Esophagus muscularis mucosa (tissue), 4 donors: ENCODE measurements around the gene SYCP2.

Experiments used
- EP300 ChIP-seq: sonication (generic); formaldehyde crosslinking; IDR thresholded peaks from one replicate; pipeline ENCODE4 v1.6.1; 2017; ENCODE audit warnings: antibody characterized with exemption
- POLR2A ChIP-seq: fragments of 450-650 bp; IDR thresholded peaks from one replicate; pipeline ENCODE4 v1.6.1; 2017; ENCODE audit warnings: antibody characterized with exemption, moderate library complexity, mild to moderate bottlenecking, low read depth
- POLR2AphosphoS5 ChIP-seq, 2 donors: sonication (generic); formaldehyde crosslinking; IDR thresholded peaks; one replicate each; pipeline ENCODE4 v1.6.1; 2017; ENCODE audit warnings: antibody characterized with exemption in 2 of 2
- TF ChIP-seq, protein P1 (sequence below), 3 experiments: fragments of 200-600 bp in 2 of 3; fragments of 450-650 bp in 1 of 3; sonication (generic) in 2 of 3; IDR thresholded peaks; one replicate each; pipeline ENCODE4 v1.5.1; 2017 to 2019; ENCODE audit warnings: antibody characterized with exemption in 3 of 3, mild to moderate bottlenecking in 2 of 3, moderate library complexity in 1 of 3

DNA sequence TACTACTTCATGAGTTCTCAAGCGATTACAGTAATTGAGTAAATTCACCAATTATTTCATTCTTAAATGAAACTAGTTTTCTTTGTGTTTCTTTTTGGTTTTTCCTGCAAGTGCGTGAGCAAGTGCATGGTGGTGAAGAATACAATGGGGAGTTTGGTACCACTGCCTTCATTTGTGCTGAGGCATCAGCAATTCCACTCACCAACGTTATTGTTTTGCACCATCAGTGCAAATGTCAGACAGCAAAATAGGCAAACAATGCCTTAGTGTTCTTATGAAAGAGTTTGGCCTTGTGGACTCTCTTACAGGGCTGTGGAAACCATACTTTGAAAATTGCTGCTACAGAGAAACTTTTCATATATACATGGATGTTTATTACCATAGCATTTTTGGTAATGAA is 33.0 kb upstream of the SYCP2 start:
- TF ChIP-seq, protein P1, sequence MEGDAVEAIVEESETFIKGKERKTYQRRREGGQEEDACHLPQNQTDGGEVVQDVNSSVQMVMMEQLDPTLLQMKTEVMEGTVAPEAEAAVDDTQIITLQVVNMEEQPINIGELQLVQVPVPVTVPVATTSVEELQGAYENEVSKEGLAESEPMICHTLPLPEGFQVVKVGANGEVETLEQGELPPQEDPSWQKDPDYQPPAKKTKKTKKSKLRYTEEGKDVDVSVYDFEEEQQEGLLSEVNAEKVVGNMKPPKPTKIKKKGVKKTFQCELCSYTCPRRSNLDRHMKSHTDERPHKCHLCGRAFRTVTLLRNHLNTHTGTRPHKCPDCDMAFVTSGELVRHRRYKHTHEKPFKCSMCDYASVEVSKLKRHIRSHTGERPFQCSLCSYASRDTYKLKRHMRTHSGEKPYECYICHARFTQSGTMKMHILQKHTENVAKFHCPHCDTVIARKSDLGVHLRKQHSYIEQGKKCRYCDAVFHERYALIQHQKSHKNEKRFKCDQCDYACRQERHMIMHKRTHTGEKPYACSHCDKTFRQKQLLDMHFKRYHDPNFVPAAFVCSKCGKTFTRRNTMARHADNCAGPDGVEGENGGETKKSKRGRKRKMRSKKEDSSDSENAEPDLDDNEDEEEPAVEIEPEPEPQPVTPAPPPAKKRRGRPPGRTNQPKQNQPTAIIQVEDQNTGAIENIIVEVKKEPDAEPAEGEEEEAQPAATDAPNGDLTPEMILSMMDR (IDR thresholded peaks at IDR 0.05) = no peak
- no peak for TF ChIP-seq POLR2A
- no peak for TF ChIP-seq EP300
- TF ChIP-seq POLR2AphosphoS5 (IDR thresholded peaks at IDR 0.05) = no peak
